Measurements from ENCODE around the gene COL27A1.
A peak's percentile ranks its signal among the peaks of the same experiment; 100 is the strongest.
"Not testable (repeated sequence)": the region's sequence is repeated elsewhere in the genome, so short reads cannot be mapped to it uniquely, and the experiment has no call there.

COL27A1 gene

GRCh38 chr9:114178756-114179450 lies 23.6 kb downstream of the COL27A1 start:
- in situ Hi-C loops (cut with MboI; ENCODE audit: low pct_unique_long_range_greater_than_20kb, low sequenced_read_pairs), result no loop called here
- DNase-seq, result no peak

GRCh38 chr9:114179516-114179915 lies 24.2 kb downstream of the COL27A1 start:
- in situ Hi-C loops (cut with MboI; ENCODE audit: low pct_unique_long_range_greater_than_20kb, low sequenced_read_pairs), result no loop called here
- no peak for DNase-seq

GRCh38 chr9:114180696-114181606 lies 25.6 kb downstream of the COL27A1 start:
- in situ Hi-C loops (cut with MboI; ENCODE audit: low pct_unique_long_range_greater_than_20kb, low sequenced_read_pairs), result no loop called here

GRCh38 chr9:114181607-114182409 lies 26.5 kb downstream of the COL27A1 start:
- DNase-seq, result no peak
- in situ Hi-C loops (cut with MboI; ENCODE audit: low pct_unique_long_range_greater_than_20kb, low sequenced_read_pairs), result no loop called here

More at GRCh38 chr9:114180696-114181606, 25.6 kb downstream of the COL27A1 start:
- no peak for DNase-seq

GRCh38 chr9:114183006-114183405 lies 27.7 kb downstream of the COL27A1 start:
- in situ Hi-C loops (cut with MboI; ENCODE audit: low pct_unique_long_range_greater_than_20kb, low sequenced_read_pairs), result no loop called here

DNA sequence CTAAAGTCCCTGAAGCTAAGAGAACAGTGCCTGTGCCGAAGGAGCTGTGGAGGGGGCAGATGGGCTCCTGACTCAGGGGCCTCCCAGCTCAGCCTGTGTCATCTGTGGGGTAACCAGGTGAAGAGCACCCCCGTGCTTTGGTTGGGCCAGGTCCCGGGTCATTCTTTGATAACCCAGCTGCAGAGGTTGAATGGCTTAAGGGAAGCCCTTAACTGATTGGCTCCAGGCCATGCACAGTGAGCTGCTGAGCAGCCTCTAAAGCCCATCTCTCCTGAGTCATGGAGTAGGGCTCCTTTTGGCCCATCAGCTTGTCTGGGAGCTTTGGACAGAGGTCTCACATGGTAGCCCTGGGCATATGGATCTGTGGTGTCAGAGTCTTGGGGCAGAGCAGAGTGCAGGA lies 28.7 kb downstream of the COL27A1 start:
- DNase-seq, result no peak
- in situ Hi-C loops (cut with MboI; ENCODE audit: low pct_unique_long_range_greater_than_20kb, low sequenced_read_pairs), result no loop called here

More at GRCh38 chr9:114183006-114183405, 27.7 kb downstream of the COL27A1 start:
- DNase-seq, result no peak

DNA sequence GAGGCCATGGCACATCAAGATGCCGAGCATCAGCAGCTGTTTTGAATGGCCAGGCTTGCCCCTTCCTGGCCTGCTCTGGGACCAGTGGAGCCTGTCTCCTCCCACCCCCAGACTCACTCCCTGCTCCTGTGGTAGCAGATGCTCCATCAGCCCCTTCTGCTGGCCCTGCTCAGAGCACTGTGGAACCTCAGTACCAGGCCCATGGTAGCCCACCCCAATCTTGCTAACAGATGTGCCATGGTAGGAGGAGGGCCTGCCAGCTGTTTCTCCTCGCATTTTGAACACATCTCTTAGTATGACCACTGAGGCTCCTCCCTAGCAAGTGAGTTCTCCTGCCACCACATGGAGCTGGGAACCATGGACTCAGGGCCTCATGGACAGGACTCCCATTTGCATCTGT lies 29.5 kb downstream of the COL27A1 start:
- DNase-seq, result no peak
- in situ Hi-C loops (cut with MboI; ENCODE audit: low pct_unique_long_range_greater_than_20kb, low sequenced_read_pairs), result no loop called here

GRCh38 chr9:114185570-114186490 lies 30.5 kb downstream of the COL27A1 start:
- DNase-seq, result no peak
- in situ Hi-C loops (cut with MboI; ENCODE audit: low pct_unique_long_range_greater_than_20kb, low sequenced_read_pairs), result no loop called here

DNA sequence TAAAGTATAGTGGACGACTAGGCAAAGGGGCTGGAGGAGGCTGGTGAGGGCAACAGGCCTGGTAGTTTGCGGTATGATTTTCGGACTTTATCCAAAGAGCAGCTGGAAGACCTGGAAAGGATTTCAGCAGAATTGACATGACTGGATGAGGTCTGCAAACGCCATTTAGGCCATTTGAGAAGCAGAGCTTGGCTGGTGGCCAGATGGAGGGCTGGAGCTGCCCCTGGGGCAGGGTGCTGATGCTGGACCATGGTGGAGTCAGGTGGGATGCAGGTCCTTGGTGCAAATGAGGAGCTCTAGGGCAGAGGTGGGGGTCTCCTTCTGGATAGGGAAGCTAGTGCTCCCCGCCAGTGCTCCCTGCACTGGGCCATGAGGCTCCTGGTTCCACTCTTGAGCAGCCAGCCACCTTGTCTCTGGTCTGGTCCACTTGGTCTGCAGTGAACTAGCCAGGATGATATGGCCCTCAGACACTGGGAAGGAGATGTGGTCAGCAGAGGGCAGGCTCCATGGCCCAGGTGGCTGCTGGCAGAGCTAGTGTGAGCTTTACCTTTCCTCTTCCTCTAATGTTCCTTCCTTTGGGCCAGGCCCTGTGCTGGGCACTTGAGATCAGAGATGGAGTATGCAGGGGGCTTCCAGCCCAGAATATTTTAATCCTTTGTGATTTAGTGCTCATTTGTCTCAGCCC lies 31.4 kb downstream of the COL27A1 start:
- in situ Hi-C loops (cut with MboI; ENCODE audit: low pct_unique_long_range_greater_than_20kb, low sequenced_read_pairs), result no loop called here
- DNase-seq, result no peak

- in situ Hi-C loops (cut with MboI; ENCODE audit: low pct_unique_long_range_greater_than_20kb, low sequenced_read_pairs), result no loop called here
- no peak for DNase-seq
These were observed 32.5 kb downstream of the COL27A1 start for GRCh38 chr9:114187827-114188226.

- no peak for DNase-seq
- in situ Hi-C loops (cut with MboI; ENCODE audit: low pct_unique_long_range_greater_than_20kb, low sequenced_read_pairs), result no loop called here
These were observed 34.7 kb downstream of the COL27A1 start for GRCh38 chr9:114189823-114190562.

GRCh38 chr9:114190563-114190905 lies 35.2 kb downstream of the COL27A1 start:
- no peak for DNase-seq
- in situ Hi-C loops (cut with MboI; ENCODE audit: low pct_unique_long_range_greater_than_20kb, low sequenced_read_pairs), result no loop called here

DNA sequence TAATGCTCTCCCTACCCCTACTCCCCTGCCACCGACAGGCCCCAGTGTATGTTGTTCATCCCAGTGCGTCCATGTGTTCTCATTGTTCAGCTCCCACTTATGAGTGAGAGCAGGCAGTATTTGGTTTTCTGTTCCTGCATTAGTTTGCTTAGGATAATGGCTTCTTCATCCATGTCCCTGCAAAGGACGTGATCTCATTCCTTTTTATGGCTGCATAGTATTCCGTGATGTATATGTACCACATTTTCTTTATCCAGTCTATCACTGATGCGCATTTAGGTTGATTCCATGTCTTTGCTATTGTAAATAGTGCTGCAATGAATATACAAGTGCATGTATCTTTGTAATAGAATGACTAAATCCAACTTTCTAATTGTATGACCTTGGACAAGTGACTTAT lies 36.1 kb downstream of the COL27A1 start:
- in situ Hi-C loops (cut with MboI; ENCODE audit: low pct_unique_long_range_greater_than_20kb, low sequenced_read_pairs); DNase-seq: not testable (repeated sequence)

DNA sequence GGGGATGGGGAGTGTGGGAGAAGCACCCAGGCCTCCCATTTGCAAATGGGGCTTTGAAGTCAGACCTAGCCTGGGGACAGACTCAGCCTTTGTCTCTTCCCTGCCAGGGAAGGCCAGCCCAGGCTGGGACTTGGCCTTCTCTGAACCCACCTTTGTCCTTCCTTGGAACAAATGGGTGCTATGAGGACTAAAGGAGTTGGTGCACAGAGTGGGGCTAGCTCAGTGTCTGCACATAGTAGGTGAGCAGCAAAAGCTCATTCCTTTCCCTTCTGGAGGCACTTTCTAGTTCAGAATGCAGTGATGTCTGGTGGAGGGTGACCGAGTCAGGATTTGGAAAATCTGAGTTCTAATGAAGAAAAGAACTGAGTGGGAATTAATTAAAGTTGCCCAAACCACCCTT lies 37.2 kb downstream of the COL27A1 start:
- DNase-seq, result no peak
- in situ Hi-C loops (cut with MboI; ENCODE audit: low pct_unique_long_range_greater_than_20kb, low sequenced_read_pairs), result no loop called here

DNA sequence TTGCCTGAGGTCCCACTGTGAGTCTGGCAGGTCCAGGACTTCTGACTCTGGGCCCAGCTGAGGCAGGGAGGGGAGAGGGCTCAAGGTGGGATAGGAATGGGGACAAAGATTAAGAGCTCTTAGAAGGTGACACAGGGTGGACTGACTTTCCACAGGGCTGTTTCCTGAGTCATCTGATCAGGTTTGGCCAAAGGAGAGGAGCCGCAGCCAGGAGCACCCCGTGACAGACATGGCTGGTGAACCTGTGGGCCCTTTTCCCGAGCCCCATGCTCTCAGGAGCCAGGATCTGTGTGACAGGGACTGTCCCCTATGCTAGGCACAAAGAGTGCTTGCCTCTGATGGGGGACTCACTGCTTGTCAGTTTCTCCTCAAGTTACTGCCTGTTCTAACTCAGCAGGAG lies 37.8 kb downstream of the COL27A1 start:
- DNase-seq, result no peak
- in situ Hi-C loops (cut with MboI; ENCODE audit: low pct_unique_long_range_greater_than_20kb, low sequenced_read_pairs), result no loop called here

- in situ Hi-C loops (cut with MboI; ENCODE audit: low pct_unique_long_range_greater_than_20kb, low sequenced_read_pairs), result no loop called here
These were observed 40.8 kb downstream of the COL27A1 start for GRCh38 chr9:114196117-114196516.

GRCh38 chr9:114196979-114197622 lies 41.8 kb downstream of the COL27A1 start:
- in situ Hi-C loops (cut with MboI; ENCODE audit: low pct_unique_long_range_greater_than_20kb, low sequenced_read_pairs), result no loop called here
- DNase-seq, result peak; percentile 60

More at GRCh38 chr9:114196117-114196516, 40.8 kb downstream of the COL27A1 start:
- no peak for DNase-seq
